Measurements from ENCODE around the gene SAMD11.

GRCh38 chr1:932776-933602 lies 9.3 kb downstream of the SAMD11 start:
- TF ChIP-seq CTCF (conservative IDR thresholded peaks at IDR 0.05 in 1 of 2, IDR thresholded peaks at IDR 0.05 in 1 of 2; ENCODE audit: extremely low read depth in 1 of 2, insufficient read depth in 1 of 2, low read depth in 1 of 2, low read length in 2 of 2) = no peak
- TF ChIP-seq EZH2 (IDR thresholded peaks at IDR 0.05; ENCODE audit: borderline replicate concordance, low read length) = no peak

Data from mammary epithelial cell (primary cell).